ENCODE results near the gene ARL5B.
"Not testable (repeated sequence)": the region's sequence is repeated elsewhere in the genome, so short reads cannot be mapped to it uniquely, and the experiment has no call there.

The ARL5B gene, protein sequence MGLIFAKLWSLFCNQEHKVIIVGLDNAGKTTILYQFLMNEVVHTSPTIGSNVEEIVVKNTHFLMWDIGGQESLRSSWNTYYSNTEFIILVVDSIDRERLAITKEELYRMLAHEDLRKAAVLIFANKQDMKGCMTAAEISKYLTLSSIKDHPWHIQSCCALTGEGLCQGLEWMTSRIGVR

DNA sequence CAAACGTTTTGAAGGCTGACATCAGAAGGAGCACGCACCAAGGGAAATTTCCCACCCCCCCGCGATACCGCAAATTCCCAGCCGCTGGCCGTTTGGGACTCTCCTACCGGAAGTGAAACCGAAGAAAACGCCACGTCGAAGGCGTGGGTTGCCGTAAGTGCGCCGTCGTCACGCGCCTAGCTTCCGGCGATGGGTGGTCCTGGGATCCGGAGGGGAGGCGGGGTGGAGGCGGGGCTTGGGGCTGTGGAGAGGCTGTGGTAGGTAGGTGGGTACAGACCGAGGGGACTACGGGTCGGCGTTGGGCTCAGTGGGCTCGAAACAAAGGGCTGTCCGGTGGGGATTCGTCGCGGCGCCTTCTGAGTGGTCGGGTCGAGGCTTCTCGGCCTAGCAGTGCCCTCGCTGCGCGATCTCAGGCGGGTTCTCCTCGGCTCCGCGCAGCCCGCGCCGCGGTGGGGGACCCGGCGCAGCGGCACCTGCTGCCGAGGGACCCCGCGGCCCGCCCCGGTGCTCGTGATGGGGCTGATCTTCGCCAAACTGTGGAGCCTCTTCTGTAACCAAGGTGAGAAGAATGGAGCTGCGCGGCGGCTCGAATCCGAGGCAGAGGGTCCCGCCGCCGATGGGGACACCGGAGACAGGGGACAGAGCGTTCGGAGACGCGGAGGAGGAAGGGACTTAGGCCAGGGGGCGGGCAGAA, at the start of gene ARL5B:
TSS of gene ARL5B (plus strand) at position 307 of the 694 bp plus-strand sequence. CDS start at position 514, 207 bp downstream.
- peak; percentile 65 for DNase-seq

DNA sequence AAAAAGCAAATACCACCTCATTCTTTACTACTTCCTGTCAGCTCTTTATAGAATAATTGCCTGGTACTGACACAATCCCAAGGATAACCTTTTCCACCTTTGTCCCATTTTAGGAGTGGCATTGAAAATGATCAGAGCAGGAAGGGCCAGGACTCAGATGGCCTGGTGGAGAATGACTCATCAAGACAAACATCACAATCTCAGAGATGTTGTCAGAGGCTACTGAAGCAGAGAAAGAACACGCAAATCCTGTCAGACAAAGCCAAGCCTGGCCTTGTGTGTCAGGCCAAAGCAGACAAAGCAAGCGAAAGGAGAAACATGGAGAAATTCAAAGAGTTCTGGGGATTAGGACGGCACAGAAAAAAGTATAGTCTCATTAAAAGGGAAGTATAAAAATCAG, 48.7 kb upstream of the ARL5B start:
- DNase-seq = peak; percentile 41

DNA sequence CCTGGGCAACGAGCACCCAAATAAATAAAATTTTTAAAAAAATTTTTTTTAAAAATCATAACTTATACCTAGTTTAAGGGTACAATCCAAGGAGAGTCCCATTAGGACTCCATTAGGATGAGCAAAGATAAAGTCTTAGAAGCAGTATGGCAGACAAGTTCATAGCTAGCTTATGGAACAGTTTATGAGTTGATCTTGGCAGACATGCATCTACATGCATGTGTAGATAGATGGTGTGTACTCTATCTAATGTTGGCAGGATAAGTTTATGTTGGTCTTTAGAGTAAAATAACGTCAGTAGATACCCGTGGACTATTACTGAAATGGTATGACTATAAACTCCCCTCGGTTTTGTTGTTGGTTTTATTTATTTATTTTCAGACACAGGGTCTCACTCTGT, 48.1 kb upstream of the ARL5B start:
- no peak for DNase-seq

DNA sequence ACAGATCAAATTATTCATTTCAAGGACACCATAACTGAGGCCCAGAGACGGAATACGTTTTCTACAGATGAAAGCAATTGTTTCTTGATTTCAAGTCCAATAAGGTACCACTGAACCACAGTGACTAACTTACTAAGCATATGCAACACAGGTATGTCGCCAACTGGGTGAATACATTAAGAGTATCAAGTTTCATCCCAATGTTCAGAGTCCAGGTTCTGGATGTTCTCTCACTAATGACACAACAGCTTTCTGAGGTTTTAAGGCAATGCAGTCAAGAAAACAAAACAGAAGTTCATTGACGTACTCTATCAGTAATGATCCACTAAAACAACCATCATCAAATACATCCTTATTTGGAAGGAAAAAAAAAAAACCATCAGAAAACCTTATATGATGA, 43.6 kb upstream of the ARL5B start:
- no peak for DNase-seq

DNA sequence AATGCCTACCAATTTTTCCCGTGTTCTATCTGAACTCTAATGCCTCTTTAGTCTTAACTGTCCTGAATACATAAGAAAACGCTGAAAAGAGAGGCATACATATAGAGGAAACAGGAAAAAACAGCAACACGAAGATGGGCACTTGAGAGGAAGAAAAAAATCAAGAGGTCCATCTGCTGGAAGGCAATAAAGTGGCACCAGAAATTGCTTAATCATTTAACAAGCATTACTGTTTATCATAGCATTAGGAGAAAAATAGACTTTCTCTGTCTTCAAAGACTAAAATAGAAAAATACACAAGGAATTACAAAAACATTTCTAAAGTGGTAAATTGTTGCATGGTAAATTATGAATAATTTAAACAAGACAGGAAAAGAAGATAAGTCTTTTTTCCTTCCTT, 42.9 kb upstream of the ARL5B start:
- DNase-seq = peak; percentile 10

DNA sequence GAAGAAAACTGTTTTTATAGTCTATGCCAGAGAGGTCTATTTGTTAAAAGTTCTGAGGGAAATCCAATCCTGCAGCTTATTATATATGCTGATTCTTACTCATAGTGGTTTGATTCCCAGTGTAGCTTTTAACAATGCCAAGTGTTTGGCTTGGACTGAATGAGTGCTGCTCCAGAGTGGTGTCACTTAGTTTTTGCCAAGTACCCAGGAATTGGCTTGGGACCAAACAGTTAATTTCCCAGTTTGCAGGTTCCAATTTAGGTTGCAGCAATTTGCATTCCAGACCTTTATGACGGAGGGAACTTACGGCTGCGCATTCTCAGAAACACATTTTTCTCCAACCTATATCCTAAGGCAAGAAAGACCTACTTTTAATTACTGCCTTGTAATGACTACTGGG, 40.2 kb upstream of the ARL5B start:
- peak; percentile 12 for DNase-seq

DNA sequence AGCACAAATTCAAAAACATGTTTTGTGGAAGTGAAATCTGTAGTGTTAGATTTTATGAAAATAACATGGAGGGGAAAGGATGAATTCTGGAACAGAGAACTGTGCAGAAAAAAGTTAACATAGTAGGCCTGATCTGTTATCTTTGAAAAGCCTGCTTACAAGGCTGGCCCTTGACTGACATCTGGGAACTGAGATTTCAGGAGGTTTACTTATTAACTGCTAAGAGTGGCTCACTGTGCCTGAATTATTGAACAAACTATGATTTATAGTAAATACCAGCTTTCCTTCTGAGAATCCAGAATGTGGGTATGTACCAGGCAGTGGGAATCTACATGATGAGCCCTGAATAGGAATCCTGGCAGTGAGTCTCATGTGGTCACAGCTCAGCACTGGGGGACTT, 38.4 kb upstream of the ARL5B start:
- no peak for DNase-seq

DNA sequence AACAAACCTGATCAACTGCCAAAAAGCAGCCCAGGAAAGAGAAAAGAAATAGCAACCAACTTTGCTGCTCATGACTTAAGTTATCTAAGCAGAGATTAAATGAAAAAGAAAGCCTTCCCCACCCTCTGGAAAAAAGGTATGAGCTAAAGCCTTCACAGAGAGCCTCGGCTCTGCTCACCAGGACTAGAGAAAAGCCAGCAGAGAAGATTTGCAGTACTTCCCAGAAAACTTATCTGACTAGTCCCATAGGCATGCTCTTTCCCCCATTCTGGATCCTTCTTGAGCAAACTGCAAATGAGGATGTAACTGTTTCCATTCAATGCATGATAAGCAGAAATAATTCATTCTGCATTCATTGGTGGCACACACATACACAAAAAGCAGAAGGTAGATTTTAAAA, 35.6 kb upstream of the ARL5B start:
- not testable (repeated sequence) for DNase-seq

DNA sequence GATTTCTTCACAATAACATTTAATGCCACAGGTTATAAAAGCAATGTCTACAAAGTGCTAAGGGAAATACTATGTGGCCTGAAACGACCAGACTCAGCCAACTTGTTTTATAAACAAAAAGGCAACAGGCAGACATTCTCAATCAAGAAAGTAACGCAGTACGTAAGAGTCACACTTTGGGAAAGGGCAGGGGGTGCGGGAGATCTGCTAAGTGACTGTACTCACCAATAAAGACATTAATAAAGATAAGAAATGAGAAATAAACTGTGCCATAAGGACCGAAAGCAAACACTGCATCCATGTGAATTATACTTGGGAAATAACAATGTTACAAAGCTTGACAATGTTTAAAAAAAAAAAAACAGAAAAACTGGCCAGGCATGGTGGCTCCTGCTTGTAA, 33.3 kb upstream of the ARL5B start:
- DNase-seq = no peak

DNA sequence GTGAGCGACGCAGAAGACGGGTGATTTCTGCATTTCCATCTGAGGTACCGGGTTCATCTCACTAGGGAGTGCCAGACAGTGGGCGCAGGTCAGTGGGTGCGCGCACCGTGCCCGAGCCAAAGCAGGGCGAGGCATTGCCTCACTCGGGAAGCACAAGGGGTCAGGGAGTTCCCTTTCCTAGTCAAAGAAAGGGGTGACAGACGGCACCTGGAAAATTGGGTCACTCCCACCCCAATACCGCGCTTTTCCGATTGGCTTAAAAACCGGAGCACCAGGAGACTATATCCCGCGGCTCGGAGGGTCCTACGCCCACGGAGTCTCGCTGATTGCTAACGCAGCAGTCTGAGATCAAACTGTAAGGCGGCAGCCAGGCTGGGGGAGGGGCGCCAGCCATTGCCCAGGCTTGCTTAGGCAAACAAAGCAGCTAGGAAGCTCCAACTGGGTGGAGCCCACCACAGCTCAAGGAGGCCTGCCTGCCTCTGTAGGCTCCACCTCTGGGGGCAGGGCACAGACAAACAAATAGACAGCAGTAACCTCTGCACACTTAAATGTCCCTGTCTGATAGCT, 31.7 kb upstream of the ARL5B start:
- peak; percentile 10 for DNase-seq

DNA sequence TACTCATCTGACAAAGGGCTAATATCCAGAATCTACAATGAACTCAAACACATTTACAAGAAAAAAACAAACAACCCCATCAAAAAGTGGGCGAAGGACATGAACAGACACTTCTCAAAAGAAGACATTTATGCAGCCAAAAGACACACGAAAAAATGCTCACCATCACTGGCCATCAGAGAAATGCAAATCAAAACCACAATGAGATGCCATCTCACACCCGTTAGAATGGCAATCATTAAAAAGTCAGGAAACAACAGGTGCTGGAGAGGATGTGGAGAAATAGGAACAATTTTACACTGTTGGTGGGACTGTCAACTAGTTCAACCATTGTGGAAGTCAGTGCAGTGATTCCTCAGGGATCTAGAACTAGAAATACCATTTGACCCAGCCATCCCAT, 26.7 kb upstream of the ARL5B start:
- not testable (repeated sequence) for DNase-seq

DNA sequence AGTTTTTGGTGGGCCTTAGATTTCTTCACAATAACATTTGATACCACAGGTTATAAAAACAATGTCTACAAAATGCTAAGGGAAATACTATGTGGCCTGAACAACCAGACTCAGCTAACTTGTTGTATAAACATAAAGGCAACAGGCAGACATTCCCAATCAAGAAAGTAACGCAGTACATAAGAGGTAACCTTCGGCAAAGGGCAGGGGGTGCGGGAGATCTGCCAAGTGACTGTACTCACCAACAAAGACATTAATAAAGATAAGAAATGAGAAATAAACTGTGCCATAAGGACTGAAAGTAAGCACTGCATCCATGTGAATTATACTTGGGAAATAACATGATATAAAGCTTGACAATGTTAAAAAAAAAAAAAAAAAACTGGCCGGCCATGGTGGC, 23.2 kb upstream of the ARL5B start:
- DNase-seq = no peak

DNA sequence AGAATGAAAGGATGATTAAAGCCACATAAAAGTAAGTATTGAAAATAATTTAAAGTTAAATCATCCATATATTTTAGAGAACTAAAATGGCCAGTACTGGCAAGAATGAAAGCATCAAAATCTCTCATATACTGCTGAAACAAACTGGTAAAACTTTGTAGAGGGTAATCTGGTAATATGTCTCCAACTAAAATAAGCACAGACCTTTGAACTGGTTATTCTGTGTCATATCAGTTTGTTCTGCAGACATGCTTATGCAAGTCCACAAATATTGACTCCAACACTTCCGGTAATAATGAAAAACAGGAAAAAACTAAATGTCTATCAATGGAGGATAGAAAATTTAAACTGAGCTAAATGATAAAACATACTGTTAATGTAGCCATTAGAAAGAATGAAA, 21.8 kb upstream of the ARL5B start:
- not testable (repeated sequence) for DNase-seq

DNA sequence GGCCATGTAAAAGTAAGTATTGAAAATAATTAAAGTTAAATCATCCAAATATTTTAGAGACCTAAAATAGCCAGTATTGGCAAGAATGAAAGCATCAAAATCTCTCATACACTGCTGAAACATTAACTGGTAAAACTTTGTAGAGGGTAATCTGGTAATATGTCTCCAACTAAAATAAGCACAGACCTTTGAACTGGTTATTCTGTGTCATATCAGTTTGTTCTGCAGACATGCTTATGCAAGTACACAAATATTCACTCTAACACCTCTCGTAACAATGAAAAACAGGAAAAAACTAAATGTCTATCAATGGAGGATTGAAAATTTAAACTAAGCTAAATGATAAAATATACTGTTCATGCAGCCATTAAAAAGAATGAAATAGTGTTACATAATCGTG, 19.5 kb upstream of the ARL5B start:
- DNase-seq = not testable (repeated sequence)

DNA sequence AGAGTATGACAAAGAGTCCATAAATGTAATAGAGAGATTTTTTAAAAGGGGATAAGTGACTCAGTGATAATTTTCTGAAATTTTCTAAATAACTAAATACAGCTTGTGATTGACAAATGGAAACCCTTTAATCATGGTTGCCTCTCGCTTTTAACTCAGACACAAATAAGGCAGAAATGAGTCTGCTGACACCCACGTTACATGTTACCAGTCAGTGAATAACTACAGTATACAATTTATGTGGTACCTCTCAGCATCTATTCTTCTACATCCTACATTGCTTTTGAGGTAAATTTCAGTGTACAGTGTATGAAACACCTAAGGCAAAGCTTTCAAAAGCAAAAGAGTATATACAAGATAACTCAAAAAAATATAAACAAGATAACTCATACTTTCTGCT, 12.1 kb upstream of the ARL5B start:
- no peak for DNase-seq

DNA sequence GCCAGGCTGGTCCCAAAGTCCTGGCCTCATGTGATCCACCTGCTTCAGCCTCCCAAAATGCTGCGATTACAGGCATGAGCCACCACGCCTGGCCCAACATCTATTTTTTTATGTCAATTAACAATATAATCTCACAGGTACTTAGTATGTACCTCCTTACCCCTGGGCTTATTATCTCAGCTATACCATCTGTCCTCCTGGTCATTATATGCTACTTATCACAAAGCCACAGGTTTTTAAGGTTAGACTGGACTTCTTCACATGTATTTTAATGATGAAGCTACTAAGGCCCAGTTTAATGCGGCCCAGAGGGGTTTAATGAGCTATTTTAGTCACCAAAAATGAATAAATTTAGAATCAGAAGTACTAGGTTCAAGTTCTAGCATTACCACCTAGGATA, 11.3 kb upstream of the ARL5B start:
- DNase-seq = no peak

DNA sequence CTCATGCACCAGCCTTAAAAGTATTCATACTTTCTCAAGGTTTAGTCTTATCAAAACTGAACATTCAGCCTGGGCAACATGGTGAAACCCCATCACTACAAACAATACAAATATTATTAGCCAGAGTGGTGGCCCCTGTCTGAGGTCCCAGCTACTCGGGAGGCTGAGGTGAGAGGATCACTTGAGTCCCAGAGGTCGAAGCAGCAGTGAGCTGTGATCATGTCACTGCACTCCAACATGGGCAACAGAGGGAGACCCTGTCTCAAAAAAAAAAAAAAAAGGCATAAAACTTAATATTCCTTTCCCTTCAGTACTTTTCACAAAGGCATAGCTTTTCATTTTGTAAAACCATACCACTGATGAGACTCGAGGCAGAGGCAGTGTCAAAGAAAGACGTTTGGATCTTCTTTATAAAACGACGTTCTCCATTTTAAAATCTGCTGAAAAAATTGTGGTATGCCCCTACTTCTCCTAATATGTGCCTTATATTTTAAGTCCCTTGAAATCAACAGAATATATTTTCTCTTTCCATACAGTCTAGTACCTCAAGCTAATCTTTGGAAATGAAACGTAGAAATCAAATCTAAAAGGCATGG, 9.8 kb upstream of the ARL5B start:
- no peak for DNase-seq

DNA sequence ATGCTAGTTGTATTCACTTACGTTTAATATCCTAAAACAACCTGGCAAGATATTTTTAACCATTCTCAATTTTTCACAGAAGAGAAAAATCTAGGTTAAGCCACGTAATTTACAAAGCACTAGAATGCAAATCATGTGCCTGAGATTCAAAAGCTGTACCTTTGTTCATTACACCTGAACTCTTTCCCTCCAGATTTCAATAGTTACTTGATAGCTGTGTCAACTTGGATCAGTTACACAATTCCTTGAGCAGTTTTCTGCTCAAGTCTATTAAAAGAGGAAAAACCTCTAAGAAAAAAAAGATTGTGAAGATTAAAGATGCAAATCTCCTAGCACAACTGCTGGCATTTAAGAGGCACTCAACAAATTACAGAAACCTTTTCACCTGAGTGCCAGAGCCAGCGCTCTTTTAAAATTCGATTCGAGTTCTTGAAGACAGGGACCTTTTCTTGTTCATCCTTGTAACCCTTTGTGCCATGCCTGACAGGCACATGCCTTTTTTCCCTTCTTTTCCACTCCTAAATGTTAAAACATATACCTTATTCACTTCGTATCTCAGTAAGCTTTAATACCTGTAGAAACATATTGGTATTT, 8.7 kb upstream of the ARL5B start:
- no peak for DNase-seq

DNA sequence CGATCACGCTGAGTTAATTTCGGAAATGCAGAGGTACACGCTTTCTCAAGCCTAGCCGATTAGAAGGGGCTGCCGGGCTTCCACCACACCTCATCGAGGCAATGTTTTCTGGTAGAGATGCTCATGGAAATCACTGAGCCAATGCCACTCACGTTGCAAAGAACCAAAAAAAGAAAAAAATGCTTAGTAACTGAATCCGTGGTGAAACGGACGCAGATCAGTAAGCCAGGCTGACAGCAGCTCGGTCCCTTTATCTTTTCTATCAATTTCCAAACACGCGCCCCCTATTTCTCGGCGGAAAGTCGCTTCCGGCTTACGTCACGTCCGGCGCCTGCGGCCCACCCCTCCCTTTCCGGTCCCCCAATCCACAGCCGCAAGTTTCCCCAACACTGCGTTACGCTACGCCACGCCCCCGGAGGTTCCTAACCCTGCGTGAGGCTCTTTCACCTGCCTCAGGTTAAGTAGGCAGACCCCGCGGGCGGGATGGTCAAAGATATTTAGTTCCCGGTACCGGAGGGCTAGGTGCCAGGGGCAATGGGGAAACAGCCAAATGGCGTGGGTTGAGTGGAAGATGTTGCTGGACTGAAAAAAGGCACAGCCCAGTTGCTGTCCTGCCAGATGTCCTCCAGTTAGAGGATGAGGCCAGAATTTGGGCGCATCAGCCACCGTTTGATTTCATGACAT, 7.8 kb upstream of the ARL5B start, which contains the start of gene NSUN6:
TSS of gene NSUN6 (minus strand) at position 264 of the 684 bp plus-strand sequence. CDS start 384 bp downstream, outside the sequence.
- DNase-seq = peak; percentile 54

DNA sequence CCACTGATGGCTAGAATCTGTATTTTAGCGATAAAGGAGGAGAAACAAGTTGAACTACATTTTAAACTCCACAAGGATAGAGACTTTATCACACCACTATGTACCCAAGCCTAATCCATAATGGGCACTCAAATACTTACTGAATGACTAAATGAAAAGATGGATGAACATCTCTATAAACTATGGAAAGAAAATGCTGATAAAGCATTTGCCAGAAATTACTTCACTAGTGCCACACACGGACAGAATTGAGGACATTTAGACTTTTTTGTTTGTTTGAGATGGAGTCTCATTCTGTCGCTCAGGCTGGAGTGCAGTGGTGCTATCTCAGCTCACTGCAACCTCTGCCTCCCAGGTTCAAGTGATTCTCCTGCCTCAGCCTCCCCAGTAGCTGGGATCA, 6.1 kb upstream of the ARL5B start:
- no peak for DNase-seq

DNA sequence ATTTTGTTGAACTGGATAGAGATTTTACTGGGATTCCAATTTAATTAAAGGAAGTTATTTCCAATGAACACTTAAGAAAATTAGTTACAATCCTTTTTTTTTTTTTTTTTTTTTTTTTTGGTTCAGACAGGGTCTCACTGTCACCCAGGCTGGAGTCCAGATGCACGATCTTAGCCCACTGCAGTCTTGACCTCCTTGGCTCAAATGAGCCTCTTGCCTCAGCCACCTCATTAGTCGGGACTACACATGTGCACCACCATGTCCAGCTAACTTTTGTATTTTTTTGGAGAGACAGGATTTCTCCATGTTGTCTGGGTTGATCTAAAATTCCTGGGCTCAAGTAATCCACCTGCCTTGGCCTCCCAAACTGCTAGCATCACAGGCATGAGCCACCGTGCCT, 2.5 kb upstream of the ARL5B start:
- DNase-seq = no peak

DNA sequence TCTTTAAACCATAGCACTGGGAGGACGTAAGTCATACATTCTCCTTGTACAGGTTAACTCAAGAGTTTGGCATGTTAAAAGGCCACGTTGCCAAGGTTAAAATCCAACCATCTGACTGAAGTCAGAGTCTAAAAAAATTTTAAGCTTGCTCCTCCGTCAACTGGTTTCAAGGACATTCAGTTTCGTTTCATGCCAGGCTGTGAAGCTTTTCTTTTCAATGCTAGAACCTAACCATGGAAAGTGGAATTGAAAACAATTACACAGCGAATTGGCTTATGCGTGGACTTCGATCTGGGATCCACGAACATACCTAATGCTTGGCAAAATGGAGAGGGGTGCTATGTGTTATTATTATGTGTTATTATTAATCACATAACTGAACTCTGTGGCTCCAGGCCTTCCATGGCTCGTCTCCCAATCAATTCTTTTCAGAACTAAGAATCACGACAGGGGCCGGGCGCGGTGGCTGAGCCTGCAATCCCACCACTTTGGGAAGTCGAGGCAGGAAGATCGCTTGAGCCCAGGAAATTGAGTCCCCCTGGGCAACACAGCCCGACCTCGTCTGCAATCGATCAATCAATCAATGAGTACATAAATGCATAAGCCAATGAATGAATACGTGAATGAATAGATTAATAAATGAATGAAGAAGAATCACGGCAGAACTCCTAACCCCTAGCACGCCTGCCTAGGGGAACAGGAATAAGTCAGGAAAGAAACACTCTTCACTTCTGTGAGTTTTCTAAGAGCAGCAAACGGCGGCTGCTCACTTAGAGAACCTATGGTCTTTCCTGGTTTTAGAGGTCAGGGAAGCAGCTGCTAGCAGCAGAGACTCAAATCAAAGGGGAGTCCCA, 733 bp upstream of the ARL5B start:
- DNase-seq = no peak
